Left ventricle myocardium inferior (tissue), 1 donor: Measurements from ENCODE around the gene ADAMTS2. TPM values are rescaled to one million over a fixed set of nuclear protein-coding genes. Genes with fewer than 3 reads are reported as not detected.
"Not testable (repeated sequence)": the region's sequence is repeated elsewhere in the genome, so short reads cannot be mapped to it uniquely, and the experiment has no call there.

ENCODE experiments used
- DNase-seq: peaks from one replicate; pipeline ENCODE4 v3.0.0-alpha.2; 2020
- H3K27ac ChIP-seq: fragments of 200-600 bp; replicated peaks from 2 replicates; pipeline ENCODE4 v1.8.0; 2021
- H3K27me3 ChIP-seq: fragments of 200-600 bp; 2 replicates; pipeline ENCODE4 v1.8.0; 2021; ENCODE audit warnings: low read depth
- H3K36me3 ChIP-seq: fragments of 200-600 bp; 2 replicates; pipeline ENCODE4 v1.8.0; 2021
- H3K4me1 ChIP-seq: fragments of 200-600 bp; 2 replicates; pipeline ENCODE4 v1.8.0; 2021
- H3K4me3 ChIP-seq: fragments of 200-600 bp; 2 replicates; pipeline ENCODE4 v1.8.0; 2021; ENCODE audit warnings: mild to moderate bottlenecking, moderate library complexity
- H3K9me3 ChIP-seq: fragments of 200-600 bp; replicated peaks from 2 replicates; pipeline ENCODE4 v1.8.0; 2021
- intact Hi-C: fragments of 100-400 bp; cut with micrococcal nuclease; formaldehyde crosslinking; loops from one replicate; pipeline ENCODE4 v1.11.0; 2022
- total RNA-seq: library from RNA; stranded (reverse); fragmentation: NEBNext Ultra II Directional; extraction: Animal tissue kit (Norgen Biotek cat#: 25700); gene quantifications from one replicate; pipeline ENCODE4 v1.2.1, GENCODE V29; 2021
- TF ChIP-seq, protein P1 (sequence below): fragments of 200-600 bp; IDR thresholded peaks from 2 replicates; pipeline ENCODE4 v1.8.0; 2021; ENCODE audit warnings: antibody characterized with exemption, mild to moderate bottlenecking, borderline replicate concordance
- donor health status: DM: no; HTN: yes; CAD: no; lungs with severe emphysema.

ADAMTS2 gene
- total RNA-seq, 1 donor from 2014 or later = 4.6 TPM

DNA sequence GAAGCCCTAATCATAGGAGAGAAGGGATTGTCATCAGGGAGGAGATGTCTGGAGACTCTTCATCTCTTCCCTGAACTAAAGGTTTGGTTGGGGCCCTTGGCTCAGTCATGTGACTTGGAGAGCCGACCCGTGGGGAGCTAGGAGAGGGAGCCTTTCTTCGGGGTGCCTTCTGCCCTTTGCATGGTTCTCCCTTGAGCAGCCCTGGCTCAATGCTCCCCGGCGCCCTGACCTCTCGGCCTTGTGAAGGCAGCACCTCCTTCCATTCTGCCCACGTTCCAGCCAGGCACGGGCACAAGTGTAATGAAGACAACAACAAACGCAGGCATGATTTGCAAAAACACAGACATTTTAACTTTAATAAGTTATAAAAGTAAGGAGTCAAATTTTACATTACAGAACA is 234.7 kb downstream of the ADAMTS2 start:
- DNase-seq = no peak
- intact Hi-C loops = no loop called here
- H3K9me3 ChIP-seq = peaks cover 90% of the 10 kb centered on the region

GRCh38 chr5:179101282-179101681 is 244.0 kb downstream of the ADAMTS2 start:
- Histone ChIP-seq H3K36me3 (peaks cover 28% of the 10 kb centered on the region), H3K9me3 (peaks cover 70% of the 10 kb centered on the region)
- DNase-seq, H3K27ac ChIP-seq, H3K27me3 ChIP-seq, H3K4me1 ChIP-seq, H3K4me3 ChIP-seq, intact Hi-C loops: not testable (repeated sequence)

More for the DNA sequence above, 234.7 kb downstream of the ADAMTS2 start:
- Histone ChIP-seq H3K4me1 (no peaks in the 10 kb centered on the region), H3K27ac (no peak overlapping the region), H3K4me3 (no peak overlapping the region), H3K36me3 (peaks cover 21% of the 10 kb centered on the region), H3K27me3 (no peaks in the 10 kb centered on the region)
- TF ChIP-seq, protein P1, sequence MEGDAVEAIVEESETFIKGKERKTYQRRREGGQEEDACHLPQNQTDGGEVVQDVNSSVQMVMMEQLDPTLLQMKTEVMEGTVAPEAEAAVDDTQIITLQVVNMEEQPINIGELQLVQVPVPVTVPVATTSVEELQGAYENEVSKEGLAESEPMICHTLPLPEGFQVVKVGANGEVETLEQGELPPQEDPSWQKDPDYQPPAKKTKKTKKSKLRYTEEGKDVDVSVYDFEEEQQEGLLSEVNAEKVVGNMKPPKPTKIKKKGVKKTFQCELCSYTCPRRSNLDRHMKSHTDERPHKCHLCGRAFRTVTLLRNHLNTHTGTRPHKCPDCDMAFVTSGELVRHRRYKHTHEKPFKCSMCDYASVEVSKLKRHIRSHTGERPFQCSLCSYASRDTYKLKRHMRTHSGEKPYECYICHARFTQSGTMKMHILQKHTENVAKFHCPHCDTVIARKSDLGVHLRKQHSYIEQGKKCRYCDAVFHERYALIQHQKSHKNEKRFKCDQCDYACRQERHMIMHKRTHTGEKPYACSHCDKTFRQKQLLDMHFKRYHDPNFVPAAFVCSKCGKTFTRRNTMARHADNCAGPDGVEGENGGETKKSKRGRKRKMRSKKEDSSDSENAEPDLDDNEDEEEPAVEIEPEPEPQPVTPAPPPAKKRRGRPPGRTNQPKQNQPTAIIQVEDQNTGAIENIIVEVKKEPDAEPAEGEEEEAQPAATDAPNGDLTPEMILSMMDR = no peak

GRCh38 chr5:179089502-179089901 is 255.8 kb downstream of the ADAMTS2 start:
- H3K4me1 ChIP-seq = no peaks in the 10 kb centered on the region
- DNase-seq = no peak
- no peak overlapping the region for H3K27ac ChIP-seq
- peaks cover 100% of the 10 kb centered on the region for H3K9me3 ChIP-seq
- no peak overlapping the region for H3K4me3 ChIP-seq
- H3K27me3 ChIP-seq = no peaks in the 10 kb centered on the region
- H3K36me3 ChIP-seq = peaks cover 30% of the 10 kb centered on the region
- TF ChIP-seq, protein P1 = no peak
- intact Hi-C loops = no loop called here

GRCh38 chr5:179080724-179081123 is 264.5 kb downstream of the ADAMTS2 start:
- DNase-seq = no peak
- Histone ChIP-seq H3K4me3 (no peak overlapping the region), H3K9me3 (peaks cover 100% of the 10 kb centered on the region), H3K4me1 (no peaks in the 10 kb centered on the region), H3K27me3 (no peaks in the 10 kb centered on the region), H3K27ac (no peak overlapping the region), H3K36me3 (peaks cover 98% of the 10 kb centered on the region)
- intact Hi-C loops = no loop called here
- TF ChIP-seq, protein P1 = no peak

DNA sequence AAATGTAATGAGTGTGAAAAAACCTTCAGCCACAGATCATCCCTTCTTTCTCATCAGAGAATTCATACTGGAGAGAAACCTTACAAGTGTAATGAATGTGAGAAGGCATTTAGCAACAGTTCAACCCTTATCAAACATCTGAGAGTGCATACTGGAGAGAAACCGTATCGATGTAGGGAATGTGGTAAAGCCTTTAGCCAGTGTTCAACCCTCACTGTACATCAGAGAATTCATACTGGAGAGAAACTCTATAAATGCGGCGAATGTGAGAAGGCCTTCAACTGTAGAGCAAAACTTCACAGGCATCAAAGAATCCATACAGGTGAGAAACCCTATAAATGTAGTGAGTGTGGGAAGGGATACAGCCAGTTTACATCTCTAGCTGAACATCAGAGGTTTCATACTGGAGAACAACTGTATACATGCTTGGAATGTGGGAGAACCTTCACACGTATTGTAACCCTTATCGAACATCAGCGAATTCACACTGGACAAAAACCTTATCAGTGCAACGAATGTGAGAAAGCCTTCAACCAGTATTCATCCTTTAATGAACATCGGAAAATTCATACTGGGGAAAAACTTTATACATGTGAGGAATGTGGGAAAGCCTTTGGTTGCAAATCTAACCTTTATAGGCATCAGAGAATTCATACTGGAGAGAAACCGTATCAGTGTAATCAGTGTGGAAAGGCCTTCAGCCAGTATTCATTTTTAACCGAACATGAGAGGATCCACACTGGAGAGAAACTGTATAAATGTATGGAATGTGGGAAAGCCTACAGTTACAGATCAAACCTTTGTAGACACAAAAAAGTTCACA is 265.9 kb downstream of the ADAMTS2 start:
- TF ChIP-seq, protein P1 = no peak
- Histone ChIP-seq H3K36me3 (peaks cover 100% of the 10 kb centered on the region), H3K4me1 (no peaks in the 10 kb centered on the region), H3K27ac (no peak overlapping the region), H3K4me3 (no peak overlapping the region), H3K27me3 (no peaks in the 10 kb centered on the region), H3K9me3 (peaks cover 100% of the 10 kb centered on the region)
- intact Hi-C loops = no loop called here
- no peak for DNase-seq

- Histone ChIP-seq H3K4me1 (peaks cover 18% of the 10 kb centered on the region), H3K27me3 (no peaks in the 10 kb centered on the region), H3K27ac (no peak overlapping the region), H3K9me3 (peaks cover 71% of the 10 kb centered on the region), H3K36me3 (peaks cover 84% of the 10 kb centered on the region), H3K4me3 (no peak overlapping the region)
- TF ChIP-seq, protein P1 = no peak
- no peak for DNase-seq
- intact Hi-C loops = no loop called here
Observed at GRCh38 chr5:179065703-179066102, 279.6 kb downstream of the ADAMTS2 start.
